ENCODE measurements around the gene TMPO. TPM values are rescaled to one million over a fixed set of nuclear protein-coding genes. Genes with fewer than 3 reads are reported as not detected.

Gene TMPO
- total and polyA plus RNA-seq, 4 donors = 10.9 to 175 (median 43.9) TPM

DNA sequence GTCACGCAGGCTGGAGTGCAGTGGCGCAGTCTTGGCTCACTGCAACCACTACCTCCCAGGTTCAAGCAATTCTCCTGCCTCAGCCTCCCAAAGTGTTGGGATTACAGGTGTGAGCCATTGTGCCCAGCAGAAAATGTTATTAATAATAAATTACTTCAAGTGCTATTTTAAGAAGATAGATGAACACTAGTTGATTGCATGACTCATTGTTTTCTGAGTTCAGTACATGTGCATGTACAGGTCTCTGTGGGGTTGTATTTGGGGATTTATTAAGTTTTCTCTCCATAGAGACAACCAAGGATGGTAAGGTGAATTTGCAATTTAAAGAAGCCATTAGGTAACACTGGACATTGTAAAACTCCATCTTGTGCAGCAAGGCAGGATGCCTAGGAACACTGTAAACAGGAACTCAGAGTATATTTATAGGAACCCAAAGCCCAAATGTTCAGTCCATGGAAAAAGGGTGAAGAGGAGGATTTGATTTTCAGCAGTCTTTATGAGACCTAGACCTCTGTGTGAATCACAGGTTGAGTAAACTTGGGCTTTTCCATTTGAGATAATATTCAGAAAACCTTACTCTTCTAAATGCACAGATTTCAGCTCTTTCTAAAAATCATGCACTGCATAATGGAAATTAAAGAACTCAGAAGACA lies 49.3 kb upstream of the TMPO start:
- Histone ChIP-seq H3K36me3 (ENCODE audit: control insufficient read depth in 4 of 4, insufficient read depth in 3 of 4, low read depth in 1 of 4, low read length in 3 of 4) (no peaks in the 10 kb centered on the region), H3K9ac (ENCODE audit: low read depth in 1 of 2, low read length in 2 of 2) (no peak overlapping the region), H3K27me3 (ENCODE audit: control insufficient read depth in 4 of 4, insufficient read depth in 4 of 4, low read length in 3 of 4) (no peaks in the 10 kb centered on the region), H3K4me1 (ENCODE audit: control insufficient read depth in 4 of 4, insufficient read depth in 4 of 4, low read length in 3 of 4) (no peaks in the 10 kb centered on the region), H3K4me3 (ENCODE audit: low read depth in 1 of 3, low read length in 3 of 3) (no peak overlapping the region), H3K27ac (ENCODE audit: low read depth in 1 of 2, low read length in 2 of 2) (no peak overlapping the region), H3K9me3 (ENCODE audit: control insufficient read depth in 4 of 4, low read length in 3 of 4) (no peaks in the 10 kb centered on the region)
- DNase-seq (ENCODE audit: low spot score) = no peak
- TF ChIP-seq, protein P1, sequence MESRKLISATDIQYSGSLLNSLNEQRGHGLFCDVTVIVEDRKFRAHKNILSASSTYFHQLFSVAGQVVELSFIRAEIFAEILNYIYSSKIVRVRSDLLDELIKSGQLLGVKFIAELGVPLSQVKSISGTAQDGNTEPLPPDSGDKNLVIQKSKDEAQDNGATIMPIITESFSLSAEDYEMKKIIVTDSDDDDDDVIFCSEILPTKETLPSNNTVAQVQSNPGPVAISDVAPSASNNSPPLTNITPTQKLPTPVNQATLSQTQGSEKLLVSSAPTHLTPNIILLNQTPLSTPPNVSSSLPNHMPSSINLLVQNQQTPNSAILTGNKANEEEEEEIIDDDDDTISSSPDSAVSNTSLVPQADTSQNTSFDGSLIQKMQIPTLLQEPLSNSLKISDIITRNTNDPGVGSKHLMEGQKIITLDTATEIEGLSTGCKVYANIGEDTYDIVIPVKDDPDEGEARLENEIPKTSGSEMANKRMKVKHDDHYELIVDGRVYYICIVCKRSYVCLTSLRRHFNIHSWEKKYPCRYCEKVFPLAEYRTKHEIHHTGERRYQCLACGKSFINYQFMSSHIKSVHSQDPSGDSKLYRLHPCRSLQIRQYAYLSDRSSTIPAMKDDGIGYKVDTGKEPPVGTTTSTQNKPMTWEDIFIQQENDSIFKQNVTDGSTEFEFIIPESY (IDR thresholded peaks at IDR 0.05) = no peak
- TF ChIP-seq, protein P2, sequence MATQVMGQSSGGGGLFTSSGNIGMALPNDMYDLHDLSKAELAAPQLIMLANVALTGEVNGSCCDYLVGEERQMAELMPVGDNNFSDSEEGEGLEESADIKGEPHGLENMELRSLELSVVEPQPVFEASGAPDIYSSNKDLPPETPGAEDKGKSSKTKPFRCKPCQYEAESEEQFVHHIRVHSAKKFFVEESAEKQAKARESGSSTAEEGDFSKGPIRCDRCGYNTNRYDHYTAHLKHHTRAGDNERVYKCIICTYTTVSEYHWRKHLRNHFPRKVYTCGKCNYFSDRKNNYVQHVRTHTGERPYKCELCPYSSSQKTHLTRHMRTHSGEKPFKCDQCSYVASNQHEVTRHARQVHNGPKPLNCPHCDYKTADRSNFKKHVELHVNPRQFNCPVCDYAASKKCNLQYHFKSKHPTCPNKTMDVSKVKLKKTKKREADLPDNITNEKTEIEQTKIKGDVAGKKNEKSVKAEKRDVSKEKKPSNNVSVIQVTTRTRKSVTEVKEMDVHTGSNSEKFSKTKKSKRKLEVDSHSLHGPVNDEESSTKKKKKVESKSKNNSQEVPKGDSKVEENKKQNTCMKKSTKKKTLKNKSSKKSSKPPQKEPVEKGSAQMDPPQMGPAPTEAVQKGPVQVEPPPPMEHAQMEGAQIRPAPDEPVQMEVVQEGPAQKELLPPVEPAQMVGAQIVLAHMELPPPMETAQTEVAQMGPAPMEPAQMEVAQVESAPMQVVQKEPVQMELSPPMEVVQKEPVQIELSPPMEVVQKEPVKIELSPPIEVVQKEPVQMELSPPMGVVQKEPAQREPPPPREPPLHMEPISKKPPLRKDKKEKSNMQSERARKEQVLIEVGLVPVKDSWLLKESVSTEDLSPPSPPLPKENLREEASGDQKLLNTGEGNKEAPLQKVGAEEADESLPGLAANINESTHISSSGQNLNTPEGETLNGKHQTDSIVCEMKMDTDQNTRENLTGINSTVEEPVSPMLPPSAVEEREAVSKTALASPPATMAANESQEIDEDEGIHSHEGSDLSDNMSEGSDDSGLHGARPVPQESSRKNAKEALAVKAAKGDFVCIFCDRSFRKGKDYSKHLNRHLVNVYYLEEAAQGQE (IDR thresholded peaks at IDR 0.05) = no peak
- no peak for TF ChIP-seq RXRA (IDR thresholded peaks at IDR 0.05)
- no peak for TF ChIP-seq TAF1 (conservative IDR thresholded peaks at IDR 0.05)
- no peak for TF ChIP-seq JUND (IDR thresholded peaks at IDR 0.05)
- WGBS = 88% methylated on average over 2 of the region's 2 CpGs

DNA sequence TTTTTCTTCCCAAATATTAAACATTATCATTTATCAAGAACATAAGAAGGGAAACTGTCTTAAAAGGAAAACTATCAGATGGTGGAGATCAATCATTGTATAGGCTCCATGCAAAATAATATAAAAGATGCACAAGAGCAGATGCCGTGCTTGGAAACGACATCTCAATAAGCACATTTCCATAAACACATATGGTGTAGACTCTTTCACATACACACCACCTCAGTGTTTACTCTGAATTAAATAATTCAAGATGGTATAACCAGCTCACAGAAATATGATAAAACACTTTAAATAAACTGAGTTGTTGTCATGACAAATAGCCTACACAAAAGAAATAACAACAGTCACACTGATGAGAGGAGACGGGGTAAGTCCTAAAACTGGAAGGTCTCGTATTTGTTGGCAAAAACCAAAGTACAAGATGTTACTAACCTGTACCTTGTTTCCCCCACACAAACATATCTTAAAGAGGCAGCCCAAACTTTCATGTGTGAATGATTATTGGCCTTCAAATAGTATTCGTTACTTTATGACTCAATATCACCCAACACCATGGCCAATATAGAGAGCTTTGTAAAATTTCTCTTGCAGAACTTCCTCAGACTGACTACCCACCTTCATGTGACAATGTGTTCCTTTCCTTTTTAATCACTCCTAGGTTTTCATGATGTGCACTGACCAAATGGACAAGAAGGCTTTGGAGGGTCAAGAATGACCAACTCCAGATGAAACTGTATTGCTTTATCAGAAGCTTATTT lies 48.6 kb upstream of the TMPO start:
- H3K27ac ChIP-seq (ENCODE audit: low read depth in 1 of 2, low read length in 2 of 2) = no peak overlapping the region
- TF ChIP-seq NR2F2 (IDR thresholded peaks at IDR 0.05) (no peak), HNF4G (IDR thresholded peaks at IDR 0.05) (no peak), FOXA2 (IDR thresholded peaks at IDR 0.05) (no peak), RAD21 (IDR thresholded peaks at IDR 0.05) (no peak), HNF4A (conservative IDR thresholded peaks at IDR 0.05) (no peak), SP1 (IDR thresholded peaks at IDR 0.05) (no peak)
- no peaks in the 10 kb centered on the region for H3K27me3 ChIP-seq (ENCODE audit: control insufficient read depth in 4 of 4, insufficient read depth in 4 of 4, low read length in 3 of 4)
- no peaks in the 10 kb centered on the region for H3K36me3 ChIP-seq (ENCODE audit: control insufficient read depth in 4 of 4, insufficient read depth in 3 of 4, low read depth in 1 of 4, low read length in 3 of 4)
- 91% methylated on average over 5 of the region's 5 CpGs for WGBS
- no peaks in the 10 kb centered on the region for H3K9me3 ChIP-seq (ENCODE audit: control insufficient read depth in 4 of 4, low read length in 3 of 4)
- H3K4me1 ChIP-seq (ENCODE audit: control insufficient read depth in 4 of 4, insufficient read depth in 4 of 4, low read length in 3 of 4) = no peaks in the 10 kb centered on the region
- no peak overlapping the region for H3K4me3 ChIP-seq (ENCODE audit: low read depth in 1 of 3, low read length in 3 of 3)
- no peak for DNase-seq (ENCODE audit: low spot score)
- H3K9ac ChIP-seq (ENCODE audit: low read depth in 1 of 2, low read length in 2 of 2) = no peak overlapping the region

DNA sequence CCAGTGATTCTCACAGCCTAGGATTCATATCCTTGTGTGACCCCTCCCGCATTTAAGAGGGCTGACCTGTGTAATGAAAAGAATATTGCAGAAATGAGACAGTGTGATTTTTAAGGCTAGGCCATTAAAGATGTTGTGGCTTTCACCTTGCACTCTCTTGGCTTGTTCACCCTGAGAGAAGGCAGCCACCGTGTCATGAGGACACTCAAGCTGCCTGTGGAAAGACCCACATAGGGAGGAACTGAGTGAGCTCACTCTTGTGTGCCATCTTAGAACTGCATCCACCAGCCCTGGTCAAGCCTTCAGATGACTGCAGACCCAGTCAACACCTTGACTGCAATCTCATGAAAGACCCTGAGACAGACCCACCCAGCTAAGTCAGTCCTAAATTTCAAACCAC lies 46.3 kb upstream of the TMPO start:
- Histone ChIP-seq H3K27me3 (ENCODE audit: control insufficient read depth in 4 of 4, insufficient read depth in 4 of 4, low read length in 3 of 4) (no peaks in the 10 kb centered on the region), H3K4me1 (ENCODE audit: control insufficient read depth in 4 of 4, insufficient read depth in 4 of 4, low read length in 3 of 4) (no peaks in the 10 kb centered on the region), H3K36me3 (ENCODE audit: control insufficient read depth in 4 of 4, insufficient read depth in 3 of 4, low read depth in 1 of 4, low read length in 3 of 4) (no peaks in the 10 kb centered on the region), H3K27ac (ENCODE audit: low read depth in 1 of 2, low read length in 2 of 2) (no peak overlapping the region), H3K4me3 (ENCODE audit: low read depth in 1 of 3, low read length in 3 of 3) (no peak overlapping the region), H3K9ac (ENCODE audit: low read depth in 1 of 2, low read length in 2 of 2) (no peak overlapping the region), H3K9me3 (ENCODE audit: control insufficient read depth in 4 of 4, low read length in 3 of 4) (no peaks in the 10 kb centered on the region)
- no peak for DNase-seq (ENCODE audit: low spot score)
- TF ChIP-seq SP1 (IDR thresholded peaks at IDR 0.05) (no peak), HNF4A (conservative IDR thresholded peaks at IDR 0.05) (no peak), HNF4G (IDR thresholded peaks at IDR 0.05) (no peak), EGR1 (IDR thresholded peaks at IDR 0.05; ENCODE audit: low read depth in 2 of 2) (no peak), TAF1 (conservative IDR thresholded peaks at IDR 0.05) (no peak), NR2F2 (IDR thresholded peaks at IDR 0.05) (no peak), JUND (IDR thresholded peaks at IDR 0.05) (no peak), RAD21 (IDR thresholded peaks at IDR 0.05) (no peak)
- TF ChIP-seq, protein P3, sequence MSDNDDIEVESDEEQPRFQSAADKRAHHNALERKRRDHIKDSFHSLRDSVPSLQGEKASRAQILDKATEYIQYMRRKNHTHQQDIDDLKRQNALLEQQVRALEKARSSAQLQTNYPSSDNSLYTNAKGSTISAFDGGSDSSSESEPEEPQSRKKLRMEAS (IDR thresholded peaks at IDR 0.05) = no peak
- TF ChIP-seq, protein P1 (IDR thresholded peaks at IDR 0.05) = no peak
- TF ChIP-seq, protein P4, sequence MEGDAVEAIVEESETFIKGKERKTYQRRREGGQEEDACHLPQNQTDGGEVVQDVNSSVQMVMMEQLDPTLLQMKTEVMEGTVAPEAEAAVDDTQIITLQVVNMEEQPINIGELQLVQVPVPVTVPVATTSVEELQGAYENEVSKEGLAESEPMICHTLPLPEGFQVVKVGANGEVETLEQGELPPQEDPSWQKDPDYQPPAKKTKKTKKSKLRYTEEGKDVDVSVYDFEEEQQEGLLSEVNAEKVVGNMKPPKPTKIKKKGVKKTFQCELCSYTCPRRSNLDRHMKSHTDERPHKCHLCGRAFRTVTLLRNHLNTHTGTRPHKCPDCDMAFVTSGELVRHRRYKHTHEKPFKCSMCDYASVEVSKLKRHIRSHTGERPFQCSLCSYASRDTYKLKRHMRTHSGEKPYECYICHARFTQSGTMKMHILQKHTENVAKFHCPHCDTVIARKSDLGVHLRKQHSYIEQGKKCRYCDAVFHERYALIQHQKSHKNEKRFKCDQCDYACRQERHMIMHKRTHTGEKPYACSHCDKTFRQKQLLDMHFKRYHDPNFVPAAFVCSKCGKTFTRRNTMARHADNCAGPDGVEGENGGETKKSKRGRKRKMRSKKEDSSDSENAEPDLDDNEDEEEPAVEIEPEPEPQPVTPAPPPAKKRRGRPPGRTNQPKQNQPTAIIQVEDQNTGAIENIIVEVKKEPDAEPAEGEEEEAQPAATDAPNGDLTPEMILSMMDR (IDR thresholded peaks at IDR 0.05; ENCODE audit: low read depth, low read length, missing input control) = no peak
- WGBS = 91% methylated on average over 2 of the region's 2 CpGs
